Mesothelial cell of epicardium (in vitro differentiated cells): ENCODE data around the gene CACNA1I. TPM values are rescaled to one million over a fixed set of nuclear protein-coding genes. Genes with fewer than 3 reads are reported as not detected.
A peak's percentile ranks its signal among the peaks of the same experiment; 100 is the strongest.

Source experiments
- DNase-seq, 2 experiments: peaks; one replicate each; pipeline ENCODE4 v3.0.0; 2021; ENCODE audit warnings: low spot score in 2 of 2; ENCODE audit not compliant: unreplicated experiment in 2 of 2
- H3K27ac Mint-ChIP-seq: 2 replicates; pipeline ENCODE4 v1.8.0; 2021; ENCODE audit warnings: mixed read lengths
- H3K27me3 Mint-ChIP-seq: 2 replicates; pipeline ENCODE4 v1.8.0; 2021; ENCODE audit warnings: low read depth, mixed read lengths
- H3K36me3 Mint-ChIP-seq: 2 replicates; pipeline ENCODE4 v1.8.0; 2021; ENCODE audit warnings: mixed read lengths
- H3K4me1 Mint-ChIP-seq: 2 replicates; pipeline ENCODE4 v1.8.0; 2021; ENCODE audit warnings: mixed read lengths
- H3K4me3 Mint-ChIP-seq: 2 replicates; pipeline ENCODE4 v1.8.0; 2021; ENCODE audit warnings: mild to moderate bottlenecking, moderate library complexity, mixed read lengths
- H3K9me3 Mint-ChIP-seq: 2 replicates; pipeline ENCODE4 v1.8.0; 2021; ENCODE audit warnings: mixed read lengths
- total RNA-seq: library from RNA; stranded (reverse); gene quantifications from 3 replicates; pipeline ENCODE4 v1.2.1, GENCODE V29; 2021
- TF ChIP-seq, protein P1 (sequence below): fragments of 200-600 bp; sonication (generic); IDR thresholded peaks from one replicate; pipeline ENCODE4 v1.5.0; 2021; ENCODE audit warnings: antibody characterized with exemption; ENCODE audit not compliant: unreplicated experiment

The CACNA1I gene
- total RNA-seq, 1 donor from 2014 or later, result 0.31 TPM

DNA sequence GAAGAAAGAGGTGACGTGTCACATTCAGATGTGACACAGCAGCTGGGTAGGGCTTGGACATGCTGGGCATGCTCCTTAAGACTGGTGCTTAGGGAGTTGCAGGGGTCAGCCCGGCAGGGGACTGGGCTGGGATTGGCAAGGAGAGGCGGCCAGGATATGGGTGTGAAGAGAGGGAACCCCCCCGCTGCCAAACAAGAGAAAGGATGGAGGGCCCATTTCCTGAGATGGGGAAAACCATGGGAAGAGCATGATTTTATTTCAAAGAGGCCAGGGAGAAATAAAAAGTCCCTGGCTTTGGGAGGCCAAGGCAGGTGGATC, 44.9 kb upstream of the CACNA1I start:
- Mint-ChIP-seq H3K27me3 (no peaks in the 10 kb centered on the region), H3K27ac (peak overlapping the region; percentile 92), H3K4me3 (no peak overlapping the region), H3K36me3 (peaks cover 33% of the 10 kb centered on the region), H3K9me3 (no peaks in the 10 kb centered on the region), H3K4me1 (peaks cover 65% of the 10 kb centered on the region)
- DNase-seq, result no peak
- TF ChIP-seq, protein P1, sequence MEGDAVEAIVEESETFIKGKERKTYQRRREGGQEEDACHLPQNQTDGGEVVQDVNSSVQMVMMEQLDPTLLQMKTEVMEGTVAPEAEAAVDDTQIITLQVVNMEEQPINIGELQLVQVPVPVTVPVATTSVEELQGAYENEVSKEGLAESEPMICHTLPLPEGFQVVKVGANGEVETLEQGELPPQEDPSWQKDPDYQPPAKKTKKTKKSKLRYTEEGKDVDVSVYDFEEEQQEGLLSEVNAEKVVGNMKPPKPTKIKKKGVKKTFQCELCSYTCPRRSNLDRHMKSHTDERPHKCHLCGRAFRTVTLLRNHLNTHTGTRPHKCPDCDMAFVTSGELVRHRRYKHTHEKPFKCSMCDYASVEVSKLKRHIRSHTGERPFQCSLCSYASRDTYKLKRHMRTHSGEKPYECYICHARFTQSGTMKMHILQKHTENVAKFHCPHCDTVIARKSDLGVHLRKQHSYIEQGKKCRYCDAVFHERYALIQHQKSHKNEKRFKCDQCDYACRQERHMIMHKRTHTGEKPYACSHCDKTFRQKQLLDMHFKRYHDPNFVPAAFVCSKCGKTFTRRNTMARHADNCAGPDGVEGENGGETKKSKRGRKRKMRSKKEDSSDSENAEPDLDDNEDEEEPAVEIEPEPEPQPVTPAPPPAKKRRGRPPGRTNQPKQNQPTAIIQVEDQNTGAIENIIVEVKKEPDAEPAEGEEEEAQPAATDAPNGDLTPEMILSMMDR, result no peak

DNA sequence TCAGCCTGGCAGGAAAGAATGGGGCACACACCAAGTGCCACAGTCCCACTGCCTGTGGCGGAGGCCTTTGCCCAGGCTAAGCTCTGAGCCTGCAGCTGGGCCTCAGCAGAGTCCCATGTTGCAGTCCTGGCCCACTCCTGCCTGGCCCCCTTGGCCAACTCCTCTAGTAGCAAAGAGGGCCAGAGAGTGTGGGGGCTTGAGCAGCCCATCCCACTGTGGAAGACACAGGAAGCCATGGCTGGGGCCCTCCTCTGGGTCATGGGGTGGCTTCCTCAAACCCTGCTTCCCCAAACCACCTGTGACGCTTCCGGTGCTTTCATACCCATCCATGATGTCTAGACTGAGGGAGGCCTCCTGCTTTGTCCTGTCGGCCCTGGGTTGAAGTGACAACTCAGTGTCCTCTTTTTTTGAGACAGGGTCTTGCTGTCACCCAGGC, 43.8 kb upstream of the CACNA1I start:
- H3K36me3 Mint-ChIP-seq, result peaks cover 28% of the 10 kb centered on the region
- TF ChIP-seq, protein P1, result no peak
- no peaks in the 10 kb centered on the region for H3K9me3 Mint-ChIP-seq
- no peak for DNase-seq
- no peaks in the 10 kb centered on the region for H3K27me3 Mint-ChIP-seq
- H3K4me1 Mint-ChIP-seq, result peaks cover 72% of the 10 kb centered on the region
- H3K27ac Mint-ChIP-seq, result peak overlapping the region; percentile 59
- H3K4me3 Mint-ChIP-seq, result no peak overlapping the region

DNA sequence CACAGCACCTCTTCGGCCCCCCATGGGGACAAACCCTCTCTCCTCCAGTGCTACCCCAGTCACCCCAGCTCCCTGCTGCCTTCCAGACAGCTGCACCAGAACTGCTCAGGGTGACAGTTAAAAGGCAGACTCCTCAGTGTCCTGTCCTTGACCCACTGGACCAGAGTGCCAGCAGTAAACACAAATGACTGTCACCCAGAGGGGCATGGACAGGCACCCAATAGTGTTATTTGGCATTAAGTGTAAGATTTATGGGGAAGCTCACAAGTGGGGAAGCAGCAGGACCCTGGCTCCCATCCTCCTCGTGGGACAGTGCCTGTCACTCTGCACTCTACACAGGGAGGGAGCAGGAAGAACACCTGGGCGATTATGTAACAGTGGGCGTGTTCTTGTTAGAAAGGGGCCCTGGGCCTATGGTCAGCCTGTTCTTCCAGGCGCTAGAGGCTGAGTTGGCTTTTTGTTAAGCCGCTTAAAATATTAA, 43.0 kb upstream of the CACNA1I start:
- H3K27ac Mint-ChIP-seq, result peak overlapping the region; percentile 33
- DNase-seq, result no peak
- H3K27me3 Mint-ChIP-seq, result no peaks in the 10 kb centered on the region
- H3K4me1 Mint-ChIP-seq, result peaks cover 69% of the 10 kb centered on the region
- H3K4me3 Mint-ChIP-seq, result no peak overlapping the region
- TF ChIP-seq, protein P1, result no peak
- H3K9me3 Mint-ChIP-seq, result no peaks in the 10 kb centered on the region
- H3K36me3 Mint-ChIP-seq, result peaks cover 21% of the 10 kb centered on the region

DNA sequence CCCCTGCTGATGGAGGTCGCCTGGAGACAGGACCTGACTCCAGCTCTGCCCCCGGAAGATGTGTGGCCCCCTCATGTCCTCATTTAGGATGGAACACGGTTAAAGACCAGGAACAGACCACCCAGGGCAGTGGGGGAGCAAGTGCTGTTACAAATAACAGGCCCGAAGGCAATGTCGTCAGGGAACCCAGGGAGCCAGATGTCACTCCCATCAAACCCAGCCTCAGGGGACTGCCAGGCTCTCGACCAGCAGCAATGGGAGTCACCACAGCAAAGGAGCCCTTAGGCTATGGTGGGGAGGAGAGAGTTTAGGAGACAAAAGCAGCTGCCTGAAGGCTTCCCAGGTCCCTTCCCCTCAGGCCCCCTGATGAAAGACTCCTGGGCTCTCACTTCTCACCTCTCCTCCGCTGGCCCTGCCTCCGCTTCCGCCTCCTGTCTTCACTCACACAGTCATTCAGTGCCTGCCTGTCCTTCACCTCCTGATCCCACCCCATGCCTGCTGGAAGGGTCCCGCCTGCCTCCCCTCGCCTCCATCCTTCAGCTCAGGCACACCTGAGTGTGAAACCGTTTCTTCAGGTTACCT, 42.4 kb upstream of the CACNA1I start:
- no peaks in the 10 kb centered on the region for H3K9me3 Mint-ChIP-seq
- peaks cover 67% of the 10 kb centered on the region for H3K4me1 Mint-ChIP-seq
- no peak for DNase-seq

DNA sequence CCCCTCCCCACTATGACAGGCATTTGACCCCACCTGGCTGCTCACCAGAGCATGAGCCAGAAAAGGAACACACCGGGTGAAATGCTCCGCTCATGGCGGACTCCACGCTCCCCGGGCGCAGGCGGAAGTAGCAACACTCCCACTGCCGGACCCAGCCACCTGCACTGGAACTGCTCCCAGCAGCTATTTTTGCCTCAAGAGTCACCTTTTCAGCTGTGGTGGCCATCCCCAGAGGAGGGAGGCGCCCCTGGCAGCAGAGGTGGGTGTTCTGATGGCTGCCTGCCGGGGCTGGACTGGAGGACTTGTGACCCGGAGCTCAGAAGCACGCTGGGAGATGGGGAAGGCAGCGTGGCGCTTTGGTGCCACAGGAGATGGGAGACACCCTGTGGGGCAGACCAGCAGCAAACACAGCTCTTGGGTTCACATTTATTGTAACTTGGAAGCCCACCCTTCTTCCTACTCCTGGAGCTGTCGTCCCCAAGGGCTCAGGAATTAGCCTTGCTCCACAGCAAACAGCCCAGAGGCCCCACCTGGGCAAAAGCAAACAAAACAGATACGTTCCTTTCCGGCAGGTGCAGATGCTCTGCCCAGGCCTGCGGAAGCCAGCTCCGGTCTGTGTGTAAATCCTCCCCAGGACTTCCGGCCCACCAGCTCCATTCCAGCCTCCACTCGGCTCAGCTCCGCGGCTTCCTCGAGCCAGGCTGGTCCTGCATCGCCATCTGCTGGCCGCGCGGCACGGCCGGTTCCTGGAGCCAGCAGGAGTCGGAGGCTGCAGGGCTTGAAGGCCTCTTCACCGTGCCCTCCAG, 41.7 kb upstream of the CACNA1I start:
- TF ChIP-seq, protein P1, result peak; percentile 82
- Mint-ChIP-seq H3K4me3 (peak overlapping the region; percentile 22), H3K9me3 (no peaks in the 10 kb centered on the region), H3K27me3 (no peaks in the 10 kb centered on the region), H3K27ac (peak overlapping the region; percentile 8), H3K36me3 (peaks cover 14% of the 10 kb centered on the region), H3K4me1 (peaks cover 63% of the 10 kb centered on the region)
- peak; percentile 78 to 91 for DNase-seq

More for the DNA sequence above, 42.4 kb upstream of the CACNA1I start:
- Mint-ChIP-seq H3K27me3 (no peaks in the 10 kb centered on the region), H3K27ac (peak overlapping the region; percentile 33), H3K4me3 (no peak overlapping the region), H3K36me3 (peaks cover 17% of the 10 kb centered on the region)
- TF ChIP-seq, protein P1, result no peak
